Activated CD8-positive, alpha-beta memory T cell treated with anti-CD3 and anti-CD28 coated beads for 4 hours (primary cell): Measurements from ENCODE around the gene ATXN7L1.

Experiments
- DNase-seq, 2 donors: peaks; one replicate each; pipeline ENCODE4 v3.0.0-alpha.2; 2020; ENCODE audit warnings: low read depth in 2 of 2

Gene ATXN7L1

DNA sequence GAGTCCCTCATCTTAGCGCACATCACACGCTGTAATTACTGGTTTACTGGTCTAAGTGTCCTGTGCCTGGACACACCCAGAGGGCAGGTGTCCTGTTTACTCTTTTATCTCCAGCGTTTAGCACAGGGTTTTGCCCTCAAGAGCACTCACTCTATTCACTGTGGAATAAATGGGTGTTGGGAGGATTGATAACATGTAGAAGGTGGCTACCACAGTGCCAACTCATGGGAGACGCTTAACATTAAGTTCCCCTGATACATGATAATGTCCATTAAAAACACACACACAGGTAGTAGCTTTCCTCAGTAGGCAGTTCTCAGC lies 199.0 kb downstream of the ATXN7L1 start:
- no peak for DNase-seq

DNA sequence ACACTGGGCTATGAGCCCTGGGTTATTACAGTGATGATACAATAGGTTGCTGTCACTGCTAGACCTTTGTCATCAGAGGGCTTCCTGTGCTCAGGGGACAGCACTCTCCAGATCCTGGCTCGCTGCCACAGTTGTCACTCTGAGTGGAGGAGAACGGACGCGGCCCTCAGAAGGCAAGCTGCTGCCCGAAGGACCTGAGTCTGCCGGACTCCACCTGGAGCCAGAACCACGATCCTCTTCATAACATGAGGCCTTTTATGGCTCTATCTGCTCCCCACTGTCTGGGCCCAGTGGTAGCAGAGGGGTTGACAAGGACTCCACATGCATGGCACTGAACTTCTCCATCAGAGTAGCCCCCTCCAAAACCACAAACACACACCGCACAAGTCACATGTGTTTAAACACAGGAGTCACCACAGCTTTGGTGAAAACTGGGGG lies 200.4 kb downstream of the ATXN7L1 start:
- peak; percentile 16 to 35 for DNase-seq

DNA sequence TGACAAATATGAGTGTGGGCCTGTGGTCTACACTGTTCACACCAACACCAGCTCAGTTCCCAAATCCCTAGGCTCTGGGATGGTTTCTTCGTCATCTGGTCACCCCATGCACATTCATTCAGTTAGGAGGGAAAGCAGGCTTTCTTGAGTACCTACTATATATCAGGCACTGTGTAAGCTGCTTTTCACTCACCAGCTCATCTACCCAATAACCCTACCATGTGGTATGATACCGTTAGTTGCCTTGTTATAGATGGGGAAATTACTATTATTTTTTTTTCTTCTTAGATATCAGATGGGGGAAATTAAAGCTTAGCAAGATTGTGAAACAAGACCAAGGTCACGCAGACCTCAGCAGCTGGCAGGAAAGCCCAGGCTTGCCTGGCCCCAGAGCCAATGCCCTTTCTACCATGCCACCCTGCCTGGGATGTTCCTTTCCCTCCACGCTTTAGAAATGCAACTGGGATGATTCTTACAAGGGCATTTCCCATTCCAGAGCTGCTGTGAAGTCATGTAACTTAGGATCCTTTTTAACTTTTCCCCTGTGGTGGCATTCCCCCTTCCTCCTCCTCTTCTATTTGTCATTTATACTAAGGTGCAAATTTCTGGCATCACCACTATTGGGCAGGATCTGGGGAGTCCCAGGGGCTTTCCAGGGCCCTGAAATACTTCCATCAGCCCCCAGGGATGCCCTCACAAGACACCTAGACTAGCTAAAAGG lies 202.0 kb downstream of the ATXN7L1 start:
- no peak for DNase-seq

DNA sequence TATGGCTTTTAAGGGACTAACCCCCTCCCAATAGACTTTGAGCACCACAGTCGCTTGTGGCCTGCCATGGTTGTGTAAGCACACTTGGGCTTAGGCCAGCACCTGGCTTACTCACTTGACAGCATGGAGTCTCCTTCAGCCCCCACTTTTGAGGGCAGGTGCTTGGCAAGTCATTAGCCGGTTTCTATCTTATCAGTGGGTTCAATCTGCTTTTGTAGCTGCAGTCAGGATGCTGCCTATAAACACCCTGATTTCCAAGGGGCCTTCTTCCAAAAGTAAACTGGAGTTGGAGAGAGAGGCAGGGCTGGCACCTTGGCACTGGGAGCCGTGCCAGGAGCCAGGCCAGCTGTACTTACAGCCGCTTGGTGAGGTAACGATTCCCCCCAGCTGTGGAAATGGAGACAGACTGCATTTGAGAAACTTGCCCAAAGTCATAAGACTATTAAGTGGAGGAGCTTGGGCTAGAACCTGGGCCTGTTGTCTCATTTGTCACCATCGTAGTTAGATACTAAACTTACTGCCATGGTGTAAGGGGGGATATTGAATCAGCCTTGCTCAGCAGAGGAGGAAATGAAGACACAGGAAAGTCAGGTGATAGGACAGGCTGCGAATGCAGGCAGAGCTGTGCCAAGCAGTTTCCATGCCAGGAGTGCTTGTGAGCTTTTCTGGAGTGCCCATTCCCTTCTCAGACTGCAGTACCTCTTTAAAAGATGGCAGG lies 202.9 kb downstream of the ATXN7L1 start:
- no peak for DNase-seq

DNA sequence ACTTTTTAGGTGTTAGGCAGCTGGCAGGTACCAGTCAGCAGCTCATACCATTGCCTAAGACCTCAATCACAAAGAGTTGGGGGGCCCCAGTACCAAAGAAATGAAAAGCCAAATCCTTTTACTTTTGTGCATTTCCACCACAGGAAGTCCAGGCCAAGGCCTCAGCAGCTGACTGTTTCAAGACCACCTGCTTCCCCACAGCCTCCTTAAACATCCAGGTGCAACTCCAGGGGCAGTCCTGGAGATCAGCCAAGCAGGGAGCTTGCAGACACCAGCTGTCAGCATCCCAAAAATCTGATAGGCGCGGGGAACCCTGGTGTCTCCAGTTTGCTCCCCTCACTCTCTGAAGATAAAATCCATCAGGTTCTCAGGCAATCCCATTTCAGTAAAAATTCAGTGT lies 203.6 kb downstream of the ATXN7L1 start:
- no peak for DNase-seq

DNA sequence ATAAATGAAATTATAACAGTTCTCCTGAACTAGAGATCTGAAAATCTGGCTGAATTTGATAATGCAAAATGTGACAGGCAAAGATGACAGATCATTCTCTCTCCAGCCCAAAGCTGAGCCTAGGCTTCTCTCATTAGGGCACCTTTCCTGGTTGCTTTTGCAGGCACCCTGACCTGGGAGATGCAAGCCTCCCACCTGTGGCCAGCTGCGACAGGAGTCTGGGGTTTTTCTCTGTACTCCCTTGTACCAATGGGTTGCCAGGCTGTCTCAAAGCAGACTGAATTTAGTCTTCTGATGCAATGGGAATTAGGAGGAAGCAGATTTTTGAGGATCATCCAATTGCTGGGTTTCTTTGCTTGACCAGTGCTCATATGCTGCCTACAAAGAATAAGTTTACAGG lies 210.1 kb downstream of the ATXN7L1 start:
- no peak for DNase-seq

DNA sequence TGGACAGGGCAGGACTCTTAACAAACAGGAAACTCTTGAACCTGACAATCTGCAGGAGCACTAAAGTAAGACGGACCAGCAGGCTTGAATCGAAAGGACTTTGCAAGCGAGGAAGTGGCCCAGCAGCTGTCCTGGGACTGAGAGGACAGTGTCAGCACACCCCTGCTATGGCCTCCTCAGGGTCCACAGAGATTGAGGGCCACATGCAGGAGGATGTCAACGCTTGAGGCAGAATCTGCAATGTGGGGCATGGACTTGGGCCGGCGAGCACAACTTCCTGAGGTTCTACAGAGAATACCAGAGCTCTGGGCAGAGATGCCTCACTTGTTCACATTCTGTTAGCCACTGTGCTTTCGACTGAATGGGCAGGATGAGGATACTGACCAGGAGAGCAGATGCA lies 210.7 kb downstream of the ATXN7L1 start:
- DNase-seq: no peak

DNA sequence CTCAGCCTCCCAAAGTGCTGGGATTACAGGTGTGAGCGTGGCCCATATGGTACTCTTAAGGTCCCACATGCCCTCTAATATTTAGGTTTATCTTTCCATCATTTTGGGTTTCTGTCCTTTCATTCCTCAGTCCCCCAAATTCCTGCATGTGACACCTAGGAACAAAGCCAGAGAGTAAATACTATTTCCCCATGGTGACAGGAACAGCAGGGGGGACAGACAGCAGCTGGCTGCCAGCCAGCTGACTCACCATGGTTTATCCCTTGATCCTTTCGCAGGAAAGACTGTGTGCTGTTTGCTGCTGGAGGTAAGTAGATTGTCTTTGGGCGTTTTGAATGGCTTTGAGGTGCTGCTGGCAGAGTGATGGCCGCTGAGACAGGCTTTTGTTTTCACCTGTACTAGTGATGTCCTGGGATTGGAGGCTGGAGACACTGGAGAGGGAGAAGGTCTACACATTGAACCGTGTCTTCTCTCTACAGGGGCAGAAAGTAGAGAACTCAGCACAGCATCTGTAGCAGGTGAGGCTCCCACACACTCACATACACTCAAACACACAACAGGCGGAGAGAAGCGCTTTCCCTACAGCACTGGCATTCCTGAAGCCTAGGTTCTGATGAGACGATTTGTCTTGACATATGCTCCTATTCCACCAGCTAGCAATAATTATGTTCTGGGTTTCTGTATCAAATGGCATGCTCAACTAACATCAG lies 211.4 kb downstream of the ATXN7L1 start:
- no peak for DNase-seq

DNA sequence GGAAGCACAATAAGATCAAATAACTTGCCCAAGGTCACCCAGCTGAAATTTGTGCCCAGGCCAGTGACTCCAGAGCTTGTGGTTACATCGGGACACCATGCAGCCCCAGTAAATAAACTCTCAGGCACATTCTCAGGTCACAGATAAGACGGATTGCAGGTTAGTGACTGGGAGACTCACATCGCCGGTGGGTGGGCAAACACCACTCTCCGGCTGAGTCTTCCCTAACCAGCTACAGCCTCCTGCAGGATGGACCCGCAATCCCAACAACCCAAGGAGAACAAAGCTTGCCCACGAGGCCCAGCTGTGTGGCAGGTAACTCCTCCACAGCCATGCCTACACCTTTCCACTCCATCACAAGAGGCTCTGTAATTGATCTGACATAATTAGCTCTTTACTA lies 213.4 kb downstream of the ATXN7L1 start:
- DNase-seq: no peak

DNA sequence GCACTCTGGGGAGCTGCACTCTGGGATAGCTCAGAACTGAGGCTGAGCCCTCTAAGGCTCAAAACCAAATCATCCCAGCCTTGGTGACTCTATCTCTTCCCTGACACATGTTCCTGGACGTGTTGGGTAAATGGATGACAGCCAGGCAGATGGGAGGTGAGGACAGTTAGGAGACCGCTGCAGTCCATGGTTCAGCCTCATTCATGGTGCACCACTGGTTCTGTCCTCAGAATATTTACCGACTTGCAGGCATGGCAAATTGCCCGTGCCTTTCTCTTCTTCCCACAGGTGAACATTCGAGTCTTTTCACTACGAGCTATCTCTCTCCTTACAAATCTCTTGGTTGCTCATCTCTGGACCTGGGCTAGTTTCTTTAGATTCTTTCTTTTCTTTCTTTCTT lies 214.8 kb downstream of the ATXN7L1 start:
- no peak for DNase-seq

DNA sequence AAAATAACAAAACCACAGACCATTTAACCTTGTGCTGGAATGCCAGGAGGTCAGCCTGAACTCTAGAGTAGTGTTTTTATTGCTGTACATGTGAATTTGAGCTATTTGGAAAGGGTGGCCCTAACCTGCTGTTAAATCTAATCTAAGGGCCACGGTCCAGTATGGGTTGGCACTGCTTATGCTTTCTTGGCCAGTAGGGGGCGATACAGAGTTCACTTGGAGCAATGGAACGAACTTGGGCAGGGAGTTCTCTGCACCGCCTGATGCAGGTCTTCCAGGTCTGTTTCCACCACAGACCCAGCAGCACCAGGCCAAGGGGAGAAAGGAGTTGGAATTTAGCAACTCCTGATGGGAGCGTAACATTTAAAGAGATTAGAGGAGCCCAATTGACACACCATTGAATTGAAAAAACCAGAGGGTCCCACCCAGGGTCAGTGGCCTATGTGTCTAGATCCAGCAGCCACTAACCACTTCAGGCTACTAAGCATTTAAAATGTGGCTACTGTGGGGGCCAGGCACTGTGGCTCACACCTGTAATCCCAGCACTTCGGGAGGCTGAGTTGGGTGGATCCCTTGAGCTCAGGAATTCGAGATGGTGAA lies 219.4 kb downstream of the ATXN7L1 start:
- DNase-seq: peak; percentile 40 to 41

DNA sequence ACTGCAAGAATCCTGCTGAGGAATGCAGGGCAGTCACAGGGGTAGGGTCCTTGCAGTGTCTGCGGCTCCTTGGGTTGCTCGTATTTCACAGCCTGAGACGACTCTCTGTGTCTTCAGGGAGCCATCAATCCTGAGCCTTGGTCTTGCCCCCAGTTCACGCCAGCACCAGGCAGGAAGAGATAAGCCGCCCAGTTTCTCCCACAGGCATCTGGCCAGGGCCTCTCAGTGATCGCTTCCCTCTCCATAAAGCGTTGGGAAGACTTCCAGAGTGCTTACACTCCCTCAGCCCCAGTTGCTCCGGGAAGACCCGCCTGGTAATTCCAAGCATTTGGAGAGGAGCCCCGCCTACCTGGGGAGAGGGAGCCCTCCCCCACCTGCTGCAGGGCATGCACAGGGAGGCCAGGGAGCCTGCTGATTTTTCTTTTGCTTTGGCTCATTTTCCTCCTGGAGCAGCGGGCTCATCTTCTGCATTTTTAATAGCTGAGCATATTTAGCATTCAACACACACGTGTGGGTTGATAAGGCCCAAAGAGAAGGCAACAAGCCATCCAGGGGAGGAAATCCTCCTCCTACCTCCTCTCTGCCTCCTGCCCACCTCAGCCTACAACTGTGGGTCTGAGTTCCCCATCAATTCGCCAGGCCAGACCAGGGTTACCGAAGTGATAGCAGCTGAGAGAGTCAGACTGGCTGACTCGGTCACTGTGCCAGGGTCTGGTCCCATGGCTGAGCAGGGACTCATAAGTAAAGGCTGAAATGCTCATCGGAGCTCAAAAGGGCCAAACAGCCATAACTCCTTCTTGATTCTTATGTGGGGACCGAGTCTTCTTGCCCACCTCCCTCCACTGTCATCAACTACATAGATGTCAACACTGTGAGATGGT lies 220.7 kb downstream of the ATXN7L1 start:
- no peak for DNase-seq

DNA sequence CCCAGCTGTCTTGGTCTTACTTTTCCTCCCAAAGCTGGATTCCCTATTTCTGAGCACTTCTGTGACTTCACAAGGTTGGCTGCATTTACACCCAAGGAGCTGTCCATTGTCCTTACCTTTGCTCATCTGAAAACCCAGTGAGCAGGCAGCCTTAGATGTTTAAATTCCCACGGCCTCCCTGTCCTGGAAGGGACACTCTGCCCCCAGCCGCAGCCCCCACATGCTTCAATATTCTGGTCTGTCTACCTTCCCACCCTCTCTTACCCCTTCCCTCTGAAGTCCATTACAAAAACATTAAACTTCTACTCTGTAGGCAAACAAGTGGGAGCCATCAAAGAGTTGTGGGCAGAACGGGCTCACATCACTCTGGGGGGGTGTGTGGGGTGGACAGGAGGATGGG lies 221.3 kb downstream of the ATXN7L1 start:
- no peak for DNase-seq

DNA sequence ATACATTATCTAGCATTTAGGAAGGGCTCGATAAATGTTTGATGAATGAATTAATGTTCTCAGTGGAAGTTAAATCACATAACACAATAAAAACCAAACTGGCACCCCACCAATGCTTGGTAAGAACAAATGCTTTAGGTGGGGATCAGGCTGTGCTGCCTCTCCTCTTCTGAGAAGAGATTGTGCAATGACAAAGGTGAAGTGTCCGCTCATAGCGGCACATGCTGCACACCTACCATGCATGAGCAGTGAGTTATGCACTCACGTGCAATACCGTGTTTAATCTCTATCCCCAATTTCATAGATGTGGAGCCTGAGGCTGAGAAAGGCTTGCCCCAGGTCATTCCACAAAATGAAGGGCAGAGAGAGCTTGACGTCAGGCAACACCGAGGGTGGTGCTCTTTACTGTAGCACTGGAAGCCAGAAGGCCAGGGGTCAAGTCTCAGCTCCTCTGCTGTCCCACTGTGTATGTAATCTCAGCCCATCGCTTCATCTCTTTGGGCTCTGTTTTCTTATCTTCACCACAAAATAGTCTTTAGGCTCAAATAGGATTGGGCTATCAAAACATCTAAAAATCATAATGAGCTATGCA lies 222.2 kb downstream of the ATXN7L1 start:
- no peak for DNase-seq

DNA sequence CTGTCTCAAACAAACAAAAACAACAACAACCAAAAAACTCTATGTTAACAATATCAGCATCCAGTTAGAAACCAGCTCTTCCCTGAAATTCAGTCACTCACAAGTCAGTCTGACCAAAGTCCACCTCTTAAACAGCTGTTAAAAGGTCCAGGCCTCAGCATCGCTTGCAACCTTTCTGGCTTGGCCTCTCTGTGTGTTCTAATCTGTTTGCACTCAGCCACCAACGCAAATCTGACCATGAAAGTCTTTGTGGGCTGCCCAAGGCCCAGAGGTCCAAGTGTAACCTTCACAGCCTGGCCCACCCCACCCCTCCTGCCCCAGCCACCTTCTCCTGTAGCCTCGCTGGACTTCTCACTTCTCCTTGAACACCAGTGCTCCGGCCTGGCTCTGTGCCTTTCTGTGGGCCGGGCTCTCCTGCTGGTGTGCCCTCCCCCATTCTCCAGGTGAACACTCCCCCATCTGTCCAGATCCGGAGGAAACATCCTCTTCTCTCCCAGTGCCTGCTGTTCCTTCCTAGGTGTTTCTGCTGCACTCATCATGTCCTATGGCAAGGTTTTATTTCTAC lies 222.9 kb downstream of the ATXN7L1 start:
- no peak for DNase-seq

DNA sequence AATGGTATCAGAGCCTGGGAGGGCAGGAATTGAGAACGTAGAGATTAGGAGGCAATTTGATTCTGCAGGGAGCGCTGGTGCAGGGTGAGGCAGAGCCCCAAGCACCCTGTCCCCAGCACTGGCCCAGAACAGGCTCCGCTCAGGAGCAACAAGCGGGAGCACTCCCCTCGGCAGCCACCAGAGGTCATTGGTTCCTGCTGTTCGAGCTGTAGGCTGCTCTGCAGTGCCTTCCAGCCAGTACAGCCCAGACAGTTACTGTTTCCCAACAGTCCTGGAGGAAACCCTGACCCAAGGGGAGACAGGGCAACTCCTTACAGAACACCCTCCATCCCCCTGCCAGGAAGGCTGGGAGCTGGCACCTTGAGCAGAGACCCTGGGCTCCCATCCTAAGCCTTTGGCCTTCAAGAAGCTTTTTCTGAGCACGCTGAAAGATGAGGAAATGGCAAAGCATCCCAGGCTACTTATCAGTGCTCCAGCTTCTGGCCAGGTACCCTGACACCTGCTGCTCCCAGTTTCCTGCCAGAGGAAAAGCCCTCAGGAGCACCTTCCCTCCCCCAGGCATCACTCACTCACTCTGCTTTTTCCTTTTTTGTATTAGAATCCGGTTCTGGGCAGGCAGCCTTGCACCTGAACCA lies 223.9 kb downstream of the ATXN7L1 start:
- peak; percentile 7 to 15 for DNase-seq

DNA sequence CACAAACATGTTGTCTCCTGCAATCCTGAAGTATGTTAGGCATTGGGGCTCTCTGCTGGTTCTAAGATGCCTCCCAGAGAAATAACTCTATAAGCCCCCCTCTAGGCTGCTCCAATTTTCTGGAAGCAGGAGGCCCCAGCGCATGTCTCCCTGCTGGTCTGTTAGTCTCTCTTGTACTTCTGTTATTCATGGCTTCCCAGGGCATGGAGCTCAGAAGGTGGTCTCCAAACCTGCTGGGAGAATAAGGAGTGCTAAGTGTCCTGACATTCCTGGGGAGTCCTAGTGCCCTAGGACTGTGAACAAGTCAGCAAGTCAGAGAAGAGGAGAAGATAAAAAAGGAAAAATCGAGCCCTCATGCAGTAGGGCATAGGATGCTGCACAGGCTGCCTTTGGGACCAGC lies 224.6 kb downstream of the ATXN7L1 start:
- no peak for DNase-seq

DNA sequence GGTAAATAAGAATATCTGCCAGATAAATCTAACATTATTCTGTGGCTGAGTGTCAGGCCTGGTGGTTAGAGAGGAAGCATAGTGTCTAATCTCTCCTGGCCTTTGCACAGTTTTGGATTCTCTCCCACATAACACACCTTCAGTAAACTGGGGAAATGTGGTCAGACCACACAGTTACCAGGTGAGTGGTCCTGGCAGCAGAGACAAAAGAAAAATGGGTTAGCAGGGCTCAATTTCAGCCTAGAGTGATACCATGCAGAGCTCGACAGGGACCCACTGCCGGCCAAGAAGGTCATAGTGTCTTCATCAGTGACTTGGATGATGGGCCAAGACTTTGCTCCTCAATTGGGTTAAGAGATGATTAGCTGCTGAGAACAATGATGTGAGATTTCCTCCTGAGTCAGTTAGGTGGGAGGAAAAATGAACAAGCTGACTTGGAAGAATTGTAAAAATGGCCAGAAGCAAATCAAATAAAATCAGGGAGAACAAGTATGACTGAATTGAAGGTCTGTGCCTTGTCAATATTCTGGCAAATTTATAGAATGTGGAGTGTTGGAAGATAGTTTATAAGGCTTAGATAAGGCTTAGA lies 225.9 kb downstream of the ATXN7L1 start:
- no peak for DNase-seq

DNA sequence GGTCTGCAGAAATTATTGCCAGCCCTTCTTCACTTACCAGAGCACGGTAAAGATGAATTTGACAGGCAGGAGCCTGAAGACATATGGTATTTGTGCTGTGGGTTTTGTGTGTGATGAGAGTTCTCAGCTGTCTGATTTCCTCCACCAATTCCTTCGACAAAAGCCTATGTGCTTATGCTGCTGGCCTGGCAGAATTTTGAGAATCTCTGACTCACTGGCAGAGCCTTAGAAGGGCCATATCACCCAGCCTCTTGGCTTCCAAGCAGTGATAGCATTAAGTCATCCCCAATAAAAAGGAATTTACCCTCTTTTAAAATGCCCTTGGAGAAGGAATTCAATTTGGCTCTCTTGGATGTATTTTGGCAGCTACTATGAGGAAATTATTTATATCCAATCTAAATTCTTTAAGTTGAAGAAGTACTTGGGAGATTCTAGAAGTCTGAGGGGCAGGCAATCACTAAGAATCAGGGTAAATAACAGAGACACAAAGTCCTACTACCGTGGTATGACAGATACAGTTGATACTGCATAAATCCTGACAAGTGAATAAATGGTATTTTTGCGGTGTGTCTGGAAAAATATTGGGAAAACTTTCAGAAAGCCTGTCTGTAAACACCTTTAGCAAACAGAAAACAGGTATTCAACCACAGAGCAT lies 226.5 kb downstream of the ATXN7L1 start:
- no peak for DNase-seq
